ENCODE data around the gene ATOH8.
"Not testable (repeated sequence)": the region's sequence is repeated elsewhere in the genome, so short reads cannot be mapped to it uniquely, and the experiment has no call there.

ATOH8 gene

DNA sequence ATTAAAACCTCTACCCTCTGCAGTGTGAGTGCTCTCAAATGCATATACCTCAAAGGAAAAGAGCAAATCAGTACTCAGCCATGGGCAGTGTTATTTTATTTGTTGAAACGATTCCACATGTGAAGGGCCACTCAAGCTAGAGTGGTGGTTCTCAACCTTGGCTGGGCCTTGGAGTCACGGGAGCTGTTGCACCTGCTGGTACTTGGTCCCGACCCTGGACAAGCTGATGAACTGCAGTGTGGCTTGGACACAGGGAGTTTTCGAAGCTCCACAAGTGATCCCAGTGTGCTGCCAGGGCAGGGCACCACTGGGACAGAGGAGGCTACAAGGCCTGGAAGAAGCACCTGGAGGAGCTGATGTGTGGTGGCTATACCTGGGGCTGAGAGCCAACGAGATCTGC is 40.0 kb upstream of the ATOH8 start:
- no peak for DNase-seq (ENCODE audit: low spot score)
- TF ChIP-seq, protein P1, sequence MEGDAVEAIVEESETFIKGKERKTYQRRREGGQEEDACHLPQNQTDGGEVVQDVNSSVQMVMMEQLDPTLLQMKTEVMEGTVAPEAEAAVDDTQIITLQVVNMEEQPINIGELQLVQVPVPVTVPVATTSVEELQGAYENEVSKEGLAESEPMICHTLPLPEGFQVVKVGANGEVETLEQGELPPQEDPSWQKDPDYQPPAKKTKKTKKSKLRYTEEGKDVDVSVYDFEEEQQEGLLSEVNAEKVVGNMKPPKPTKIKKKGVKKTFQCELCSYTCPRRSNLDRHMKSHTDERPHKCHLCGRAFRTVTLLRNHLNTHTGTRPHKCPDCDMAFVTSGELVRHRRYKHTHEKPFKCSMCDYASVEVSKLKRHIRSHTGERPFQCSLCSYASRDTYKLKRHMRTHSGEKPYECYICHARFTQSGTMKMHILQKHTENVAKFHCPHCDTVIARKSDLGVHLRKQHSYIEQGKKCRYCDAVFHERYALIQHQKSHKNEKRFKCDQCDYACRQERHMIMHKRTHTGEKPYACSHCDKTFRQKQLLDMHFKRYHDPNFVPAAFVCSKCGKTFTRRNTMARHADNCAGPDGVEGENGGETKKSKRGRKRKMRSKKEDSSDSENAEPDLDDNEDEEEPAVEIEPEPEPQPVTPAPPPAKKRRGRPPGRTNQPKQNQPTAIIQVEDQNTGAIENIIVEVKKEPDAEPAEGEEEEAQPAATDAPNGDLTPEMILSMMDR (IDR thresholded peaks at IDR 0.05; ENCODE audit: extremely low read depth, missing control alignments), result no peak

DNA sequence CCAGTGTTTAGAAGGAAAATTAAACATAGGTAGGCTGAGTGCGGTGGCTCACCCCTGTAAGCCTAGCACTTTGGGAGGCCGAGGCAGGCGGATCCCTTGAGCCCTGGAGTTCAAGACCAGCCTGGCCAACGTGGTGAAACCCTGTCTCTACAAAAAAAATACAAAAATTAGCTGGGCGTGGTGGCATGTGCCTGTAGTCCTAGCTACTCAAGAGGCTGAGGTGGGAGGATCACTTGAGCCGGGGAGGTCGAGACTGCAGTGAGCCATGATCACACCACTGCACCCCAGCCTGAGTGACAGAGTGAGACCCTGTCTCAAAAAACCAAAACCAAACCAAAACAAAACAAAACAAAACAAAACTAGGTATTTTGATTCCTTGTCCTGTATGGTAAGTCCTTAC is 39.4 kb upstream of the ATOH8 start:
- DNase-seq (ENCODE audit: low spot score), result not testable (repeated sequence)

DNA sequence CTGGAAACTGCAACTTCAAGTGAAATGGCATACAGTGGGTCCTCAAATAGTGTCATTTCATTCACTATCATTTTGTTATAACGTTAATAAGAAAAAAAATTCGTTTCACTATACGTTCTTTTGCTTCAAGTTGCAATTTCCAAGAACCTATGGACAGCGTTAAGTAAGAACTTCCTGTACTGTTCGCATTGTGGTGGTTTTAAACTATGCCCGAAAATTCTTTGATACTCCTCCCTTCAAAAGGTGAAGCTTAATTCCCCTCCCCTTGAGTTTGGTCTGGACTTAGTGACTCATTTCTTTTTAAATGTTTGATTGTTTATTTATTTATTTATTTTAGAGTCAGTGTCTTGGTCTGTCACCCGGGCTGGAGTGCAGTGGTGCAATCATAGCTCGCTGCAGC is 39.0 kb upstream of the ATOH8 start:
- TF ChIP-seq, protein P1 (IDR thresholded peaks at IDR 0.05; ENCODE audit: extremely low read depth, missing control alignments), result no peak
- no peak for DNase-seq (ENCODE audit: low spot score)

DNA sequence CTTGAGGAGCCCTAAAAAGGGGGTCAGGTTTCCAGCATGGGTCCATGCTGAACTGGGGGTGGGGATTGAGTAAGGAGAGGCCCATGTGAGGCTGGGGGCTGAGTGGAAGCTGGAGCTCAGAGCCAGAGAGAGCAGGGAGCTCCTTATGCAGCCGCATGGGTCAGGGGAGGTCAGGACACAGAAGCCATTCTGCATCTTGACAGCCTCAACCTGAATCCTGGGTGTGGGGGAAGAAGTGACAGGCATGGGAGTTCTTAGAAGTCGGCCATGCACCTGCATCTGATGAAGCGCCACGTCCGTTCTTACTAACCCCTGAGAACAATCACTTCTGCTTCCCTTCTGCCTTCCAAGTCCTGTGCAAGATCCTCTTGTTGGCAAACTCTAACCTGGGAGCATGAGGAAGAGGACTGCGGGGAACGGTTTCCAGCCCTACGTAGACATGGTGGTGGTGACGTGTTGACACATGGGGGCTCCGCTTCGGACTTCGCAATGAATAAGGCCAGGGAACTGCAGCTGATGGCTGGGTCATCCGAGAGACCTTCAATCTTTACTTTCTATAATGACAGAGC is 37.4 kb upstream of the ATOH8 start:
- TF ChIP-seq, protein P1 (IDR thresholded peaks at IDR 0.05; ENCODE audit: extremely low read depth, missing control alignments), result no peak
- no peak for DNase-seq (ENCODE audit: low spot score)

DNA sequence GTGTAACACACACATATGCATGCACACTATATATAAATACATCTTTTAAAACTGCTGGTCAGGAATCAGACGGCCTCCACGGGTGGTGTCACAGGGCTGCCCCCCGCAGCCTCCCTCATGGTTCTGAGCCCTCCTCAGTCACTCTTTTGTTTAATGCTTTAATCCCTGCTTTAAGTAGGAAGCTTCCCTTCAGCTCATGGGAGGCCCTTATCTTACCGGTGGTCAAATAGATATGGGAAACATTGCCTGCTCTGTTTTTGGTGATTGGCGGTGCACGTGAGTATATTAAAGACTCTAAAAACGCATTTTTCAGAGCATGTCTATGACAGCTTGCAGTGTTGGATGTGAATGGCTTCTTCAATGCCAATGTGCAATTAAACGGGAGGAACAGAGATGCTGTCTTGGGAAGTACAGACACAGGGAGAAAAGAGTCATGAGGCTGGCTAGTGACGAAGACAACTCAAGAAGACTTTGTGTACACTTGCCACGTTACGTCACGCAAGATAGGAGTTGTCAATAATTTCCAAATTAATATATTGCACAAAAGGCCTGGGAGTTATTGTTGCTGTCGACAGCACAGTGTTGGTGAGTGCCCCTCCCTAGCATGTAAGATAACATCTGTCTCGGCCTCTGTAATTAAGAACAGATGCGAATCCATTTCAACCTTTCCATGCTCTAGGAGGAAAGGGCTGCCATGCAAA is 36.3 kb upstream of the ATOH8 start:
- TF ChIP-seq, protein P1 (IDR thresholded peaks at IDR 0.05; ENCODE audit: extremely low read depth, missing control alignments), result no peak
- DNase-seq (ENCODE audit: low spot score), result no peak

DNA sequence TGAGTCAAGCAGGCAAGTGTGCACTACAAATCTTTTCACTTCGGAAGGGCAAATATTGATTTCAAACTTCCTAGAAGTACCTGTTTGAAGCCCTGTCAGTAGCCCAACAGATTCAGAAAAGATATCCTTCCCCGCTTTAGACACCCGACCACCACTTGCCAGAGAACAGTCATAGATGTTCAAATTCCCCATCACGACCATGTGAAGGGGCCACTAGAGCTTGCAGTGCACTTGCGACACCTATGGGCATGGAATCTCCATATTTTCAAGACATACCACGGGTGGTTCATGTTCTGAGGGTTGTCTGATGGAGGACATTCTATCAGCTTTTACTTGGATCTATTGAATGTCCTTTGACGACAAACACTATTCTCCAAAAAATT is 35.8 kb upstream of the ATOH8 start:
- TF ChIP-seq, protein P1 (IDR thresholded peaks at IDR 0.05; ENCODE audit: extremely low read depth, missing control alignments), result no peak
- no peak for DNase-seq (ENCODE audit: low spot score)

DNA sequence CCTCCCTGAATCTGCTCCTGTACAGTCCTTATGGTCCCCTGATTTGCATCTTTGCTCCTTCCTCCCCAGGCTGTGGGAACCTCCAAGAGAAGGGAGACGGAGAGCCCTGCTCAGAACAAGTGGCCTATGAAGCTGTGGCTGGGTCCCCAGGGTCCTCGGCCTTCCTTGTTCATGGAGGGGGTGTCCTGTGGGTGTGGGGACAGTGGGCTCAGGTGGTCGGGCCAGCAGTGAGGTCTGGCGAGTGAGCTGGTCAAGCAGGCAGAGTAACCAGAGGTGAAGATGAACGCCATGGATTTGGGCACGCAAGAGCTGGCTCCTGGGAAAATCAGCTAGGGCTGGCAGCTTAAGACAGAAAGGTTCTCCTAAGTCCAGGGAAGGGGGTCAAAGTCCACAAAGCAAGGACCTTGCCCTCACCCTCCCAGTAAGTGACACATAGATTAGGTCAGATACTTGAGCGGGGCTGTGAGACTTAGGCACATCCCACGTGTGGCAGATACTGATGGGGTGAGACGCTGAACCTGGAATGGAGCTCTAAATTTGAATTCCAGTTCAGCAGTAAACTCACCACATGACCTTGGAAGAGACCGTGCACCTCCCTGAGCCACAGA is 34.8 kb upstream of the ATOH8 start:
- TF ChIP-seq, protein P1 (IDR thresholded peaks at IDR 0.05; ENCODE audit: extremely low read depth, missing control alignments), result no peak

More for the DNA sequence above, 34.8 kb upstream of the ATOH8 start:
- no peak for DNase-seq (ENCODE audit: low spot score)
